C1 segment of cervical spinal cord (tissue), 14 donors: ENCODE data around the gene PTPMT1.
A peak's percentile ranks its signal among the peaks of the same experiment; 100 is the strongest.
"Not testable (repeated sequence)": the region's sequence is repeated elsewhere in the genome, so short reads cannot be mapped to it uniquely, and the experiment has no call there.

Source experiments
- DNase-seq, 14 donors: peaks; one replicate each; lab custom pipeline; 2025; lab: John Stamatoyannopoulos, UW

PTPMT1 gene

DNA sequence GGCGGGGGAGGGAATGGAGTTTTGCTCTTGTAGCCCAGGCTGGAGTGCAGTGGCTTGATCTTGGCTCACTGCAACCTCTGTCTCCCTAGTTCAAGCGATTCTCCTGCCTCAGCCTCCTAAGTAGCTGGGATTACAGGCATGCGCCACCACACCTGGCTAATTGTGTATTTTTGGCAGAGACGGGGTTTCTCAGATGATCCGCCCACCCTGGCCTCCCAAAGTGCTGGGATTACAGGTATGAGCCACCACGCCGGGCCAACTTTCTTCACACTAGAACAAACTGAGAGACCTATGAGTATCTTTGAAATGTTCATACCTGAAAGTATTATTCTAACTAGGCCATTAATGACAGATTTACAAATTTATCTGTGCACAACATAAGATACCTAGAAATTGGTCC, 19.1 kb upstream of the PTPMT1 start:
- not testable (repeated sequence) for DNase-seq

GRCh38 chr11:47550288-47551047, 14.9 kb upstream of the PTPMT1 start:
- no peak for DNase-seq

DNA sequence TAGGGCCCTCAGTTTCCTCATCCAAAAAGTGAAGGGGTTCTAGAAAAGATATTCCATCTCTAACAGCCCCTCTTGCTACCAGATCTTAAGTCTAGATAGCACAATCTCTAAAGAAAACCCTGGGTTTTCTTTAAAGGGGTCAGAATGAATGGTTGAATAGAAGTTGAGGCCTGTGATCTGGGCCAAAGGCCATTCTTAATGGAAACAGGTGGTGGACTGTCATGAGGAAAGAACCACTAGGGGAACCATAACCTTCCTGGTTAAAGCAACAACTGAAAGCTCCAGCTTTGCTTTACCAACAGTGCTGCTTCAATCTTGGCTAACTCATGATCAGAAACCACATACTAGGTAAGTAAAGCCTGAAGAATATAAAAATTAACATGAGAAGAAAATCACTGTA, 14.3 kb upstream of the PTPMT1 start:
- peak in 1 of 14 donors; percentile 13 for DNase-seq

DNA sequence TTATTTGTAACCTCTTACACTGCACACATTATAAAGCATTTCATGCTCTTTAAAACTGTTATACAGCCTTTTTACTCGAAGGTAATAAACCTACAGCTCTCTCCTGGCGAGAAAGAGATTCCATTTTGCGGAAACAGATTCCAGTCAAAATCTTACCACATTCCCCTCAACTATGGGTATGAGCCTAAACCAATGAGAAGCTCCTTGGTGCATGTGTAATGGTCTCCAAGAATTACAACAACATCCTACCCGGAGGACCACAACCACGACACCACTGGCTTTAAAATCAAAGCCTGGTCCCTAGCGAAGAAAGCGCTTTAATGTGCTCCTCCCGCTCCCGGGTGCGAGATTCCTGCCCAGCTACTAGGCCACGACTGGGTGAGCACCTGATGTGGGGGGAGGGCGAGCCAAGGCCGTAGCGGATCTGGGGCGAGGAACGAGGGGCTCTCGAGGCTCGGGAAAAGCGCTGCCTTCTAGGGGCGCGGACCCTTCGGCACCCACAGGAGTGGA, 13.3 kb upstream of the PTPMT1 start:
- peak in 4 of 14 donors; percentile 15 to 61 (median 48) for DNase-seq

GRCh38 chr11:47552566-47553405, 12.6 kb upstream of the PTPMT1 start, which contains the start of gene CELF1:
Gene CELF1, minus strand, starts transcription at chr11:47553132. Its CDS starts 53,609 bp downstream, at chr11:47499523.
- DNase-seq, result peak; percentile 25 to 91 (median 81)

- no peak for DNase-seq
These were observed 12.0 kb upstream of the PTPMT1 start for GRCh38 chr11:47553406-47553743.

DNA sequence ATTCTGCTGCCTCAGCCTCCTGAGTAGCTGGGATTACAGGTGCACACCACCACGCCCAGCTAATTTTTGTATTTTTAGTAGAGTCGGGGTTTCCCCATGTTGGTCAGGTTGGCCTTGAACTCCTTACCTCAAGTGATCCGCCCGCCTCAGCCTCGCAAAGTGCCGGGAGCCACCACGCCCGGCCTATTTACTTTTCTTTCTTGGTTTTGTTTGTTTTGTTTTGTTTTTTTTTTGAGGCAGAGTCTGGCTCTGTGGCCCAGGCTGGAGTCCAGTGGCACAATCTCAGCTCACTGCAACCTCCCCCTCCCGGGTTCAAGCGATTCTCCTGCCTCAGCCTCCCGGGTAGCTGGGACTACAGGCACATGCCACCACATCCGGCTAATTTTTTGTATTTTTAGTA, 8.4 kb upstream of the PTPMT1 start:
- not testable (repeated sequence) for DNase-seq

- DNase-seq, result no peak
These were observed 6.7 kb upstream of the PTPMT1 start for GRCh38 chr11:47558695-47559094.

DNA sequence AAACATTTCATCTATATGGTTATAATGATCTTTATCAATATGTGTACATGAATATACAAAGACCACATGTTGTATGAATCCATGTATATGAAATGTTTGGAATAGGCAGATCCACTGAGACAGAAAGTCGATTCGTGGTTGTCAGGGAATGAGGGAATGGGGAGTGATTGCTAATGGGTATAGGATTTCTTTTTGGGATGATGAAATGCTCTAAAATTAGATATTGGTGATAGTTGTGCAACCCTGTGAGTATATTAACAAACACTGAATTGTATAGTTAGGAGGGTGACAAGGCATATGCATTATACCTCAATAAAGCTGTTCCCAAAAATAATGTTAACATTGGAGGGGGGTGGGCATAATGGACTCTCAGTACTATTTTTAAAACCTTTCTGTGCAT, 5.0 kb upstream of the PTPMT1 start:
- no peak for DNase-seq

- DNase-seq, result not testable (repeated sequence)
These were observed 3.0 kb upstream of the PTPMT1 start for GRCh38 chr11:47562393-47562792.

GRCh38 chr11:47564366-47564765, 1.0 kb upstream of the PTPMT1 start:
- DNase-seq, result not testable (repeated sequence)

DNA sequence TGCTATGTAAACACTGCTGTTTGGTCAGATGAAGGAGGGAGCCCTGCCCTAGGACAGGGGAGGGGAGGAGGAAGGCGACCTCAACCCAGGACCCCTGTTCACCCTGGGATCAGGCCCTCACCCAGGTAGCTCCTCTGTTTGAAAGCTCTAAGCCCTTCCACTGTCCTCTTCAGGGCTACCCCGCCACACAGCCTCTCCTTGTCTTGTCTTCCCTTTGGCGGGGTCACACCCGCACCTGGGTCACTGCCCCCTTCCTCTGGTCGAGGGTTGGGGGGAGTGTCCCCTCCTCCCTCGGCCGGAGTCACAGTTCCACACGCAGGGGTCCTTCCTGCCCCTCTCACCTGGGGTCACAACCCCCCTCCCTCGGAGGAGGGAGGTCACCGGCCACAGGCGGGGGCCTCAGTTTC, 463 bp upstream of the PTPMT1 start:
- DNase-seq, result no peak

- no peak for DNase-seq
These were observed 825 bp downstream of the PTPMT1 start for GRCh38 chr11:47566149-47566698.

DNA sequence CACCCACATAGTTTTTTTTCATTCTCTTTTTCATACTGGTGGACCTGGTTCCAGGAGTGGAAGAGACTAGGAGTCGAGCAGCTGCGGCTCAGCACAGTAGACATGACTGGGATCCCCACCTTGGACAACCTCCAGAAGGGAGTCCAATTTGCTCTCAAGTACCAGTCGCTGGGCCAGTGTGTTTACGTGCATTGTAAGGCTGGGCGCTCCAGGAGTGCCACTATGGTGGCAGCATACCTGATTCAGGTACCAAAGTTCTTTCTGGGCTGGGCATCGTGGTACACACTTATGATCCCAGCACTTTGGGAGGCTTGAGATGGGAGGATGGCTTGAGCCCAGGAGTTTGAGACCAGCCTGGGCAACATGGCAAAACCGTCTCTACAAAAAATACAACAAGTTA, 4.2 kb downstream of the PTPMT1 start:
- DNase-seq, result no peak

- DNase-seq, result no peak
These were observed 5.4 kb downstream of the PTPMT1 start for GRCh38 chr11:47570651-47571356.

GRCh38 chr11:47571357-47571729, 5.9 kb downstream of the PTPMT1 start:
- DNase-seq, result no peak

DNA sequence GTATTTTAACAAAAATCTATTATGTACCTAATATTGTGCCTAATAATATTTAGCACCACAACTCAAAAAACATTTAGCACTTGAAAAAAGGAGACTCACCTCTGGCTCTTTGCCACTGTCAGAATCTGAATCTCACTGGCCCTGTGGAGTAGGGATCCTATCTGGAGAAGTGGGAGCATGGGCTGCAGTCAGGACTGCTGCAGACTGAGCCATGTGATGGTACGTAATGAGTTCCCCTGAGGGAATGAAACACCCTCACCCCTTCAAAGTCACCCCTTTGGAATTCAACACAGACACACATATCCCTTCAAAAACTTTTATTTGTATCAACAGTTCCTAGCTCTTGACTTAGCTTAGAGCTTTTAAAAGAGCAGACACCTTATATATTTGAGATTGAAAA, 6.5 kb downstream of the PTPMT1 start:
- no peak for DNase-seq

DNA sequence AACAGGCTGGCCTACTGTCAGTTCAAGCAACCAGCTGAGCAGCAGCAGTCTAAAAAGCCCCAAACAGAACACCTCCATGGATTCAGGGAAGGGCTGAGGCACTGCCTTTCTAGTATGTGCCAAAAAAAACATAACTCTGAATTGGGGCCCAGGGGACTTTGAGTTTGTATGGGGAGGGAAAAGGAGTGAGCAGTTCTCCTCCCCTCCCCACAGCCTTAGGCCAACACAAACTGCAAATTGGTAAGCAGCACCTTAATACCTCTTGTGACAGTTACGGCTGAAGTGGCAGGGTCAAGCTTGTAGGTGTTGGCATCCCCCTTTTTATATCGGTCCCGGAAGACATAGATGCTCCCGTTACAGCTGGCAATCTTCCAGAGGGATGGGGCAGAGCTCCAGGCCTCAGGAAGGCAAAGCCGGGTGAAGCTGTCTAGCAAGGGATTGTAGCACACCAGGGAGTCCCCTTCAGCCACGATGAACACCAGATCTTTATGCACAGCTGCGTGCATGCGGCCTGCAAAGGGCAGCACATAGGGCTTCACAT, 7.4 kb downstream of the PTPMT1 start:
- peak in 1 of 14 donors; percentile 49 for DNase-seq

GRCh38 chr11:47573321-47573720, 7.9 kb downstream of the PTPMT1 start:
- peak in 5 of 14 donors; percentile 16 to 49 (median 30) for DNase-seq

- no peak for DNase-seq
These were observed 12.2 kb downstream of the PTPMT1 start for GRCh38 chr11:47577460-47578041.
